Nephron progenitor cell (in vitro differentiated cells): Measurements from ENCODE around the gene MEIKIN.
A peak's percentile ranks its signal among the peaks of the same experiment; 100 is the strongest.

Experiments
- DNase-seq: peaks from one replicate; pipeline ENCODE4 v3.0.0; 2021
- H3K27ac Mint-ChIP-seq: 2 replicates; pipeline ENCODE4 v1.8.0; 2021; ENCODE audit warnings: mild to moderate bottlenecking, moderate library complexity, mixed read lengths
- H3K27me3 Mint-ChIP-seq: 2 replicates; pipeline ENCODE4 v1.8.0; 2021; ENCODE audit warnings: mild to moderate bottlenecking, low read depth, mixed read lengths; ENCODE audit not compliant: poor library complexity
- H3K36me3 Mint-ChIP-seq: 2 replicates; pipeline ENCODE4 v1.8.0; 2021; ENCODE audit warnings: low read depth, mixed read lengths
- H3K4me1 Mint-ChIP-seq: 2 replicates; pipeline ENCODE4 v1.8.0; 2021; ENCODE audit warnings: mixed read lengths
- H3K4me3 Mint-ChIP-seq: 2 replicates; pipeline ENCODE4 v1.8.0; 2021; ENCODE audit warnings: mild to moderate bottlenecking, moderate library complexity, mixed read lengths
- H3K9me3 Mint-ChIP-seq: 2 replicates; pipeline ENCODE4 v1.8.0; 2021; ENCODE audit warnings: mild to moderate bottlenecking, moderate library complexity, mixed read lengths
- CTCF ChIP-seq: fragments of 200-600 bp; sonication (generic); IDR thresholded peaks from 2 replicates; pipeline ENCODE4 v1.5.0; 2021; ENCODE audit warnings: antibody characterized with exemption

The MEIKIN gene

GRCh38 chr5:131863700-131864099, 81.8 kb downstream of the MEIKIN start:
- no peak for TF ChIP-seq CTCF
- Mint-ChIP-seq H3K4me3 (no peak overlapping the region), H3K27ac (no peak overlapping the region), H3K27me3 (peaks cover 6% of the 10 kb centered on the region), H3K9me3 (peaks cover 57% of the 10 kb centered on the region), H3K4me1 (no peaks in the 10 kb centered on the region), H3K36me3 (no peaks in the 10 kb centered on the region)
- DNase-seq: no peak

GRCh38 chr5:131857388-131857787, 88.1 kb downstream of the MEIKIN start:
- Mint-ChIP-seq H3K36me3 (no peaks in the 10 kb centered on the region), H3K27me3 (no peaks in the 10 kb centered on the region)

GRCh38 chr5:131855452-131855851, 90.0 kb downstream of the MEIKIN start:
- no peak for TF ChIP-seq CTCF
- H3K4me1 Mint-ChIP-seq: no peaks in the 10 kb centered on the region
- H3K9me3 Mint-ChIP-seq: no peaks in the 10 kb centered on the region
- no peaks in the 10 kb centered on the region for H3K36me3 Mint-ChIP-seq
- no peaks in the 10 kb centered on the region for H3K27me3 Mint-ChIP-seq
- no peak for DNase-seq
- H3K4me3 Mint-ChIP-seq: no peak overlapping the region
- H3K27ac Mint-ChIP-seq: peak overlapping the region; percentile 1

More at GRCh38 chr5:131857388-131857787, 88.1 kb downstream of the MEIKIN start:
- Mint-ChIP-seq H3K4me1 (no peaks in the 10 kb centered on the region), H3K4me3 (no peak overlapping the region), H3K9me3 (no peaks in the 10 kb centered on the region), H3K27ac (peak overlapping the region; percentile 30)
- TF ChIP-seq CTCF: no peak
- no peak for DNase-seq

GRCh38 chr5:131854134-131854533, 91.3 kb downstream of the MEIKIN start:
- H3K27me3 Mint-ChIP-seq: no peaks in the 10 kb centered on the region
- TF ChIP-seq CTCF: no peak
- H3K27ac Mint-ChIP-seq: no peak overlapping the region
- H3K4me3 Mint-ChIP-seq: no peak overlapping the region
- H3K36me3 Mint-ChIP-seq: no peaks in the 10 kb centered on the region
- peaks cover 5% of the 10 kb centered on the region for H3K9me3 Mint-ChIP-seq
- DNase-seq: no peak
- no peaks in the 10 kb centered on the region for H3K4me1 Mint-ChIP-seq

- H3K27ac Mint-ChIP-seq: no peak overlapping the region
- H3K4me1 Mint-ChIP-seq: no peaks in the 10 kb centered on the region
- no peaks in the 10 kb centered on the region for H3K27me3 Mint-ChIP-seq
- peaks cover 57% of the 10 kb centered on the region for H3K9me3 Mint-ChIP-seq
- TF ChIP-seq CTCF: no peak
- no peaks in the 10 kb centered on the region for H3K36me3 Mint-ChIP-seq
- H3K4me3 Mint-ChIP-seq: no peak overlapping the region
- DNase-seq: no peak
These were observed 96.8 kb downstream of the MEIKIN start for GRCh38 chr5:131848662-131849061.

- H3K27me3 Mint-ChIP-seq: no peaks in the 10 kb centered on the region
- TF ChIP-seq CTCF: no peak
- no peak for DNase-seq
- H3K4me3 Mint-ChIP-seq: no peak overlapping the region
- H3K9me3 Mint-ChIP-seq: peaks cover 78% of the 10 kb centered on the region
- H3K4me1 Mint-ChIP-seq: no peaks in the 10 kb centered on the region
- no peak overlapping the region for H3K27ac Mint-ChIP-seq
- H3K36me3 Mint-ChIP-seq: no peaks in the 10 kb centered on the region
These were observed 98.9 kb downstream of the MEIKIN start for GRCh38 chr5:131846536-131846935.
